ENCODE data around the gene ZBTB7B.

Gene ZBTB7B

DNA sequence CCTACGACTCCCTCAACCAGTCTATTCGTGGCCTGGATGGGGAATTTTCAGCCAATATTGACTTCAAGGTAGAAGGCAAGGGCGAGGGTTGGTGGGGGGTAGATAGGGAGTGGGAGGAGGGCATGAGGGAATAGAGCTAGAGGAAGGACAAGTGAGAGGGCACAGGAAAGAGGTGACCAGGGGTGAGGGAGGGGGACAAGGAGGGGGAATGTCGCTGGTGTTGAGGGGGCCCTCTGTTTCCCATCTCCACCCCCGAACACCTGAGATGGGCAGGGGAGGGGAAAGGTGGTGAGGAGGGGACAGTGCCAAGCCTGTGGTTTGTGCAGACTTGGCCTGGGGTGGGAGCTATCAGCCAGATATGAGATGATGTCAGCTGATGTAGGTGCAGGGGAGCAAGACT, 40.2 kb downstream of the ZBTB7B start:
- no peak for DNase-seq

DNA sequence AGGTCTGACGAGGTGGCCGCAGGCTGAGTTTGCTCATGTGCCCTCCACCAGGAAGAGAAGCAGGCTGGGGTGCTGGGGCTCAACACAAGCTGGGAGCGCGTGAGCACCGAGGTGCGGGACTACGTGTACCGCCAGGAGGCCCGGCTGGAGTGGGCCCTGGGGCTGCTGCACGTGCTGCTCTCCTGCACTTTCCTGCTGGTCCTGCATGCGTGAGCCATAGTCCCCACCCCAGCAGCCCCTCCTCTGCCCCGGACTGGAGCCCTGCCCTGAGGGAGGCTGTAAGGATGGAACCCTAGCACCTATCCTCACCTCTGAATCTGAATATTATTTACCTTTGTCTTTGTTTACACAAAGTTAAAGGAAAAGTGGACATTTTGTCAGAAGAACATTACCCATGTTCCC, 40.7 kb downstream of the ZBTB7B start:
- DNase-seq, result no peak

- DNase-seq, result no peak
These were observed 41.2 kb downstream of the ZBTB7B start for GRCh38 chr1:155043793-155044192.

GRCh38 chr1:155044365-155044764, 41.8 kb downstream of the ZBTB7B start:
- no peak for DNase-seq

DNA sequence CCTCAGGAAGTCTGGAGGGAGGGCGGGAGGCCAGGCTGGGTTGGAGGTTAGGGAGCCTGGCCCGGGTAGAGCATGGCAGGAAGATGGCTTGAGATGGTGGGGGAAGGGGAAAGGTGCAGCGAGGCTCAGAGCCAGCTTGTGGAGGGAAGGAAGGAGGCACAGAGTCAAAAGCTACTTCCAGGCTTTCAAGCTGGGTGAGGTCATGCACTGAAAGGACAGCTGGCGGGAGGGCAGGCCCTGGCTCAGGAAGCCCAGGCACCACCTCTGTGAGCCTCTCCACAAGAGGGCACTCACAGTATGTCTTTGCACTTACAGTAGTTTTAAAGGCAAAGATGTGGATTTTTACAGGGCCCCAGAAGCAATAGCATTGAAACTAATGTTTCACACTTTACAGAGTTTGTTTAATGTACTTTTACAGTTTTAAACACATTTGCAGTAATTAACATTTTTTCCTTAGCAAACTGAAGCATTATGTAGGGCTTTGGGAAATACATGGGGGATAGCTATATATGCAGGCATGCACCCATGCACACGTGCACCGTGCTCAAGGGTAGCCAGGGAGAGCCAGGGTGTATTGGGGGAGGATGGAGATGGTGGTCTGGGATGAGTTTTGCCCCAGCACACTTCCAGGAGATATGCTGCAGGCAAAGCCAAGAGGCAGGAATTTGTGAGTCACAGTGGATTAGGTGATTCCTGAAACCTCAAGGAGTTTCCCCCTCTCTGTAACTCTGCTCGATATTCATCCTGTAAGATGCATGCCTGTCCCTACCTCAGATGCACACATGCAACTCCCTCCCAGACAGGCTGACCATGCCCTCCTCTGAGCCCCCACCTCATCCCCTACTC, 42.4 kb downstream of the ZBTB7B start:
- peak; percentile 77 for DNase-seq

DNA sequence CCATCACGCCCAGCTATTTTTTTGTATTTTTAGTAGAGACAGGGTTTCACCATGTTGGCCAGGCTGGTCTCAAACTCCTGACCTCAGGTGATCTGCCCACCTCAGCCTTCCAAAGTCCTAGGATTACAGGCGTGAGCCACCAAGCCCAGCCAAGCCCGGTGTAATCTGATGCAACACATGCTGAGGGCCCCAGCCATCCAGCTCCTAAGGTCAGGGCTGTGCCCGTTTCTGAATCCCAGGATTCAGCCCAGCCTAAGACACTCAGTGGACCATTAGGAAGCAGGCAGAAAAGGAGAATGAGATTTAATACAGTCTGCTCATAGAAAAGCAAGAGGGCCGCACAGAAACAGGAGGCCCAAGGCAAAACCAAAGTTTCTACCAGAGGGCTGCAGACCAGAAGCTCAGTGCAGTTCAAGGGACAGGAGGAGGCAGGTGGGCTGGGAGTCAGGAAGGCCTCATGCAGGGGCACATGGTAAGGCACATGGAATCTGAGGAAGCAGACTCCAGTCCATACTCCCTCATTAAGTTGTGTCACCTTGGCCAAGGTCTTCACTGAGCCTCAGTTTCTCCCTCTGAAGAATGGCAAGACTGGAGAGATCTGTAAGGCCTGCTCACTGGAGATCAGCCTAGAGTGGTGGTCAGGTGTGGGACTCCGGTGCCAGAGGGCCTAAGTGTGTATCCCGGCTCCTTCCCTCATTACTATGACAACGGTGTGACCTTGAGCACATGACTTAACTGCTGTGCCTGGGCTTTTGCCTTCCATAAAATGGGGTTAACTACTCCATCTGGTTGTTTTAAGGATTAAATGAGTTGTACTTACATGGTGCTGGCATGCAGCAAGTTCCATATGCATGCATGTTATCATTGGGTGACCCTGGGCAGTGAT, 46.1 kb downstream of the ZBTB7B start:
- no peak for DNase-seq

DNA sequence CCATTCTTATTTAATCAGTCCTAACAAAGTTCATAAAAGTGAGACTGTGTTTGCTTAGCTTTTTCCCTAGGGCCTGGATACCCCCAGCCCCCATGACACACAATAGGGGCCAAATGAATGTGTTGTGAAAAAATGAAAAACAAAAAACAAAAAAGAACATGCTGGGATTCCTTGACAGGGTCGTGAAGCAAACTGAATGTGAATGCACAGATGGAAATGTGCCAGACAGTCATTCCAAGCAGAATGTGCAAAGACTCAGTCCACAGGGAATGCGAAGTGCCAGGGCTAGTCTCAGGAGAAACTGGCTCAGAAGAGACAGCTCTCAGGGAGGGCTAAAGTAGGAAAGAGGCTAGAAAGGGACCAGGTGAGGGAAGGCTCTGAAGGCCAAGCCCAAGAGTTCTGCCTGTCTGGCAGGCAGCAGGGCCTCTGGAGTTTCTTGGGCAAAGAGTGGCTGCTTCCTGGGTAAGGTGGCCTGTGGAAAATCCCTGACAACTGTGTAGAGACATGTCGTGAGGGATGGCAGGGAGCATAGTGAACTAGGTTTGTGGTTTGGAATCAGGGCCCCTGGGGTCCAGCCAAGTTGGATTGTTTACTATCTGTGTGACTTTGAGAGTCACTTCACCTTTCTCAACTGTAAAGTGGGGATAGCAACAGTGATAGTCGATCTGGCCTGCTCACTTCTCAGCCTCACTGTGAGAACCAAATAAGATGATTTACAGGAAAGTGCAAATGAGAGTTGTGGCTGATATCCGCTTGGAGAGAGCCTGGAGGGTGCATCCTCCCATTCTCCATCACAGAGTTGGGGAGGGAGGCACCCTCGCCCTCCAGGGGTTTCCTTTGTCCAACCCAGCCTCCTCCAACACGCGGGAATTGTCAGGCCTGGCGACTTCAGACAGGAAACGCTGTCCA, 47.3 kb downstream of the ZBTB7B start:
- no peak for DNase-seq

- DNase-seq, result peak; percentile 86
These were observed 48.1 kb downstream of the ZBTB7B start, which contains the start of gene ADAM15 for GRCh38 chr1:155050560-155051341. ADAM15 (plus strand) TSS chr1:155051316; CDS start chr1:155051387, 71 bp downstream.

- DNase-seq, result no peak
These were observed 48.8 kb downstream of the ZBTB7B start for GRCh38 chr1:155051342-155051776.

GRCh38 chr1:155051777-155052398, 49.3 kb downstream of the ZBTB7B start:
- DNase-seq, result peak; percentile 56

DNA sequence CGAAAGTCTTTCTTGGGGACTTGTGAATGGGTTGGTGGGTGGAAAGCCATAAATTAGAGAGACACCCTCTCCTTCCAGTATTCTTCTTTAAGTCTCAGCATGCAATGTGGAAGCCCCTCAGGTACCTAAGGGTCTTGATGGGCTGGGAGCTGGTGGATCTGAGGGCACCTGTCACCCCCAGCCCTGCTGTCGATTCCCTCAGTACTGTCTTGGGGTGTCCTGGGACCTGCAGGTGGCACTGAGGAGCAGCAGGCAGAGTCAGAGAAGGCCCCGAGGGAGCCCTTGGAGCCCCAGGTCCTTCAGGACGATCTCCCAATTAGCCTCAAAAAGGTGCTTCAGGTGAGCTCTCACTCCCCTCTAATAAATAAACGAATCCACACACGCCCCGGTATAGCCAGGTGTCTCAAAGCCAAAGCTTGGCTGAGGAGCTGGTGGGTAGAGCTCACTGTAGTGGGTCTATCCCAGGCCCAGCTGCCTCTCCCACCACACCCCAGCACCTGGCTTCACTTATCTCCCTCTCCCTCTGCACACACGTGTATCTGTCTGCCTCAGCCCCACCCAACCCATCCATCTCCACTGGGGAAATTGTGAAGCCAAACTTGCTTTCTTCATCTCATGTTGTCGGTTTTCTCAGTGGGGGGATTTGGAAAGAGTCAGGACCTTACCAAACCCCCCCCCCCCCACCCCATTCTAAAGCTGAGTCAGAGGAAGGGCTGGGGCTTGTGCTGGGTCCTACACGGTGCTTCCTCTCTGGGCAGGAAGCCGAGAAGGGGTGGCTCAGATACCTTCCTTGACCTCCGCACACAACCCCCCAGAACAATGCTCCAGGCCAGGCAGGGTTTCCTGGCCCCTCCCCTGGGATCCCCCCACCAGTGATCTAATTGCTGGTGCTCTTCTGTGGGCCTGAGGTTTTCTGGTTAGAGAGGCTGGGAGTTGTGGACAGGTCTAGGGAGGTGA, 50.1 kb downstream of the ZBTB7B start:
- DNase-seq, result no peak

DNA sequence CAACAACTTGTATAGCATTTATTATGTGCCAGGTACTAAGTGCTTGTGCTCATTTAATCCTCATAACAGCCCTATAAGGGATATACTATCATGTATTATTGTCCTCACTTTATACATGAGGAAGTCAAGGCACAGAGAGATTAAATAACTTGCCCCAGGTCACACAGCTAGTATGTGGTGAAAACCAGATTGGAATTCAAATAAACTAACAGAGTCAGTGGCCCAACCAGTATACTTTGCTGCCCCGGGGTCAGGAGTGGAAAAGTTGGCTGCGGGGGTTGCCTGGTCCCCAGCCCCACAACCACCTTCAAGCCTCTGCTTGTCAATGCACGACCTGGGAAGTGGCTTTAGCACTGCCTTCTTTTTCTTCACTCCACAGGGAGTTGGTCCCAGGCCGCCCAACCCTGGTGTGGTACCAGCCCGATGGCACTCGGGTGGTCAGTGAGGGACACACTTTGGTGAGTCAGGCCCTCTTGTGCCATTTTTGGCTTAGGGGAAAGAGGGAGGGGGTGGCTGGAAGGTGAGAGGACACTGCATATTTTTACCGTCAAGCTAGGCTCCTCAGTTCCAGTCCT, 51.0 kb downstream of the ZBTB7B start:
- DNase-seq, result no peak

DNA sequence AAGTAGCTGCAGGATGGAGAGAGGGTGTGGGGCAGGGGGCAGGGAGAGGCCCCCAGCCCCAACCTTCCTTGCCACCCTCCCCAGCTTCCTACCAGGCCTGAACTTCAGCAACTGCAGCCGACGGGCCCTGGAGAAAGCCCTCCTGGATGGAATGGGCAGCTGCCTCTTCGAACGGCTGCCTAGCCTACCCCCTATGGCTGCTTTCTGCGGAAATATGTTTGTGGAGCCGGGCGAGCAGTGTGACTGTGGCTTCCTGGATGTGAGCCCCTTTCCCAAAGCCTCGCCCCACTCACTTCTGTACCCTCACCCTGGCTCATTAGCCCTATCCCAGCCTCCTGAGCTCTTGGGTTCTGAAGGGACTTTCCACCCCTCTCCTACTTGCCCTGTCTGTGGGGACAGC, 54.5 kb downstream of the ZBTB7B start:
- no peak for DNase-seq

GRCh38 chr1:155057788-155058211, 55.2 kb downstream of the ZBTB7B start:
- DNase-seq, result no peak

GRCh38 chr1:155060736-155061135, 58.1 kb downstream of the ZBTB7B start:
- no peak for DNase-seq

- peak; percentile 96 for DNase-seq
These were observed 59.0 kb downstream of the ZBTB7B start for GRCh38 chr1:155061381-155062150.

- no peak for DNase-seq
These were observed 59.6 kb downstream of the ZBTB7B start for GRCh38 chr1:155062151-155062686.

- peak; percentile 79 for DNase-seq
These were observed 60.3 kb downstream of the ZBTB7B start for GRCh38 chr1:155062702-155063411.

Measured in CD4-positive, alpha-beta T cell treated with Interleukin-12 subunit alpha and Interleukin-12 subunit beta, for 1 hour (primary cell).